B cell (primary cell): ENCODE results near the gene AK8. TPM values are rescaled to one million over a fixed set of nuclear protein-coding genes. Genes with fewer than 3 reads are reported as not detected.

Source experiments
- ATAC-seq: fragments of 200-7000 bp; cut with Tn5 transposase; one replicate; pipeline ENCODE4 v1.10.0; 2021; ENCODE audit warnings: low read depth, mild to moderate bottlenecking, moderate number of reproducible peaks, moderate library complexity
- CTCF ChIA-PET: fragments of 350-600 bp; sonication (Branson Sonifier 250); formaldehyde crosslinking; loops from one replicate; lab custom pipeline; 2021; ENCODE audit warnings: antibody characterized with exemption, inconsistent platforms; lab: Charles Lee
- POLR2A ChIA-PET: fragments of 350-600 bp; sonication (Branson Sonifier 250); formaldehyde crosslinking; loops from one replicate; lab custom pipeline; 2021; ENCODE audit warnings: antibody characterized with exemption; lab: Charles Lee
- DNase-seq: peaks from one replicate; pipeline ENCODE4 v3.0.0; 2013
- H2AFZ ChIP-seq: 2 replicates; pipeline ENCODE4 v1.6.1; 2012; ENCODE audit warnings: mild to moderate bottlenecking, low read depth, low read length; ENCODE audit not compliant: insufficient read depth, poor library complexity, severe bottlenecking
- H3K27ac ChIP-seq, 2 donors: 1 replicate in 1 of 2; 2 replicates in 1 of 2; pipeline ENCODE4 v1.5.1; 2012 to 2013; ENCODE audit warnings: low read length in 2 of 2, mild to moderate bottlenecking in 2 of 2, moderate library complexity in 1 of 2
- H3K27me3 ChIP-seq, 4 experiments: fragments of 200-600 bp in 1 of 4; sonication (generic) in 1 of 4; replicated peaks in 1 of 4; 1 replicate in 2 of 4; 2 replicates in 2 of 4; pipeline versions ENCODE4 v1.6.1 to v1.7.0; 2013 to 2016; ENCODE audit warnings: low read length in 3 of 4, mild to moderate bottlenecking in 2 of 4, mixed read lengths in 1 of 4, moderate library complexity in 1 of 4; ENCODE audit not compliant: insufficient read depth in 4 of 4, control insufficient read depth in 3 of 4; ENCODE audit errors: control extremely low read depth in 1 of 4
- H3K36me3 ChIP-seq, 2 experiments: replicated peaks in 1 of 2; 1 replicate in 1 of 2; 2 replicates in 1 of 2; pipeline versions ENCODE4 v1.6.1 to v1.7.1; 2013; ENCODE audit warnings: low read length in 1 of 2; ENCODE audit not compliant: insufficient read depth in 2 of 2, control insufficient read depth in 1 of 2; ENCODE audit errors: control extremely low read depth in 1 of 2, extremely low read depth in 1 of 2
- H3K4me1 ChIP-seq, 2 donors: fragments of 200-600 bp in 1 of 2; sonication (generic) in 1 of 2; 1 replicate in 1 of 2; 2 replicates in 1 of 2; pipeline versions ENCODE4 v1.5.1 to v1.6.1; 2013 to 2017; ENCODE audit warnings: low read length in 2 of 2; ENCODE audit not compliant: control insufficient read depth in 2 of 2, insufficient read depth in 2 of 2
- H3K4me2 ChIP-seq: replicated peaks from 2 replicates; pipeline ENCODE3; 2012; ENCODE audit warnings: mild to moderate bottlenecking, low read depth, low read length; ENCODE audit not compliant: poor library complexity, severe bottlenecking
- H3K4me3 ChIP-seq, 5 experiments: fragments of 200-600 bp in 1 of 5; sonication (generic) in 1 of 5; 1 replicate in 3 of 5; 2 replicates in 2 of 5; pipeline versions ENCODE4 v1.5.1 to v1.7.0; 2011 to 2016; ENCODE audit warnings: low read length in 4 of 5, mild to moderate bottlenecking in 4 of 5, low read depth in 2 of 5, control low read depth in 1 of 5, moderate library complexity in 1 of 5; ENCODE audit not compliant: insufficient read depth in 1 of 5; ENCODE audit errors: control extremely low read depth in 1 of 5, extremely low read depth in 1 of 5
- H3K79me2 ChIP-seq: fragments of 200-600 bp; sonication (generic); one replicate; pipeline ENCODE4 v1.6.0; 2016; ENCODE audit warnings: low read length; ENCODE audit not compliant: control insufficient read depth, insufficient read depth
- H3K9ac ChIP-seq: fragments of 200-600 bp; sonication (generic); 2 replicates; pipeline ENCODE4 v1.6.1; 2017; ENCODE audit warnings: mild to moderate bottlenecking, low read length, moderate library complexity
- H3K9me3 ChIP-seq, 3 donors: one replicate each; pipeline versions ENCODE4 v1.6.1 to v1.7.1; 2013; ENCODE audit warnings: low read length in 2 of 3; ENCODE audit not compliant: control insufficient read depth in 2 of 3, insufficient read depth in 1 of 3; ENCODE audit errors: control extremely low read depth in 1 of 3
- H4K20me1 ChIP-seq: 2 replicates; pipeline ENCODE4 v1.6.0; 2012; ENCODE audit warnings: mild to moderate bottlenecking, low read length; ENCODE audit not compliant: insufficient read depth, control insufficient read depth, poor library complexity, severe bottlenecking
- H3K27ac Mint-ChIP-seq: one replicate; pipeline ENCODE4 v1.8.0; 2021; ENCODE audit warnings: mixed read lengths
- H3K27me3 Mint-ChIP-seq: one replicate; pipeline ENCODE4 v1.8.0; 2021; ENCODE audit warnings: mixed read lengths
- H3K4me1 Mint-ChIP-seq: one replicate; pipeline ENCODE4 v1.8.0; 2021; ENCODE audit warnings: mixed read lengths
- H3K4me3 Mint-ChIP-seq: one replicate; pipeline ENCODE4 v1.8.0; 2021; ENCODE audit warnings: mixed read lengths
- H3K9me3 Mint-ChIP-seq: one replicate; pipeline ENCODE4 v1.8.0; 2022; ENCODE audit warnings: mixed read lengths; ENCODE audit not compliant: insufficient read depth
- CTCF ChIP-seq: fragments of 200-600 bp; IDR thresholded peaks from one replicate; pipeline ENCODE4 v1.8.0; 2022; ENCODE audit warnings: antibody characterized with exemption, mild to moderate bottlenecking
- EZH2 ChIP-seq: IDR thresholded peaks from 2 replicates; pipeline ENCODE4 v1.6.1; 2012; ENCODE audit warnings: borderline replicate concordance, low read depth, mild to moderate bottlenecking, moderate library complexity, low read length; ENCODE audit not compliant: insufficient read depth, poor library complexity, severe bottlenecking
- WGBS: methylation state at CpG from one replicate; pipeline ENCODE4 v1.1.5; 2013; ENCODE audit warnings: missing lambda C conversion rate; ENCODE audit not compliant: insufficient coverage; 5-methylcytosine and 5-hydroxymethylcytosine counted together
- intact Hi-C: fragments of 100-400 bp; cut with micrococcal nuclease; formaldehyde crosslinking; loops from one replicate; pipeline ENCODE4 v1.10.0; 2022
- polyA plus RNA-seq: library from polyadenylated mRNA; depleted of rRNA; stranded (reverse); fragments of >200 nt; gene quantifications from 2 replicates; pipeline ENCODE4 v1.2.3, GENCODE V29; 2012
- total RNA-seq, 2 donors: library from RNA; stranded (reverse); fragments of 120-200 nt in 1 of 2; gene quantifications; 1 replicate in 1 of 2; 2 replicates in 1 of 2; pipeline versions ENCODE4 v1.2.3 to v1.2.4, GENCODE V29; 2013 to 2022

AK8 gene
- total and polyA plus RNA-seq, 2 donors (not counting 1 experiment from before 2014, with no cell fraction given): 1.9 to 8.6 TPM

- Histone ChIP-seq H3K4me1 (peaks cover 0 to 5% of the 10 kb centered on the region in 2 donors), H3K9ac (no peak overlapping the region), H3K36me3 (peaks cover 5 to 64% of the 10 kb centered on the region in 2 experiments), H3K4me3 (no peak overlapping the region), H2AFZ (no peak overlapping the region), H3K9me3 (no peaks in the 10 kb centered on the region), H3K4me2 (no peak overlapping the region), H3K79me2 (no peaks in the 10 kb centered on the region), H4K20me1 (no peaks in the 10 kb centered on the region), H3K27ac (no peak overlapping the region), H3K27me3 (no peaks in the 10 kb centered on the region)
- peaks cover 6% of the 10 kb centered on the region for H3K4me1 Mint-ChIP-seq
- DNase-seq (no peak), ATAC-seq (no peak)
- intact Hi-C loops: no loop called here
- H3K9me3 Mint-ChIP-seq: no peaks in the 10 kb centered on the region
- TF ChIP-seq CTCF (no peak), EZH2 (no peak)
- H3K27me3 Mint-ChIP-seq: no peaks in the 10 kb centered on the region
- no peak overlapping the region for H3K4me3 Mint-ChIP-seq
- ChIA-PET POLR2A (interaction anchor here (0.6 to 0.7 kb wide), 2 partner anchors 40 to 564 kb away, joined by 5 read pairs; no protein-coding TSS in a partner anchor), CTCF (interaction anchor here (1.6 kb wide), 1 partner anchor 48 kb away, joined by 4 read pairs; no protein-coding TSS in a partner anchor)
- 96% methylated on average over 6 of the region's 6 CpGs for WGBS
- H3K27ac Mint-ChIP-seq: no peak overlapping the region
Measured at GRCh38 chr9:132896906-132897305, 18.8 kb upstream of the AK8 start.

- Mint-ChIP-seq H3K9me3 (no peaks in the 10 kb centered on the region), H3K27me3 (no peaks in the 10 kb centered on the region), H3K4me1 (peaks cover 1% of the 10 kb centered on the region), H3K4me3 (no peak overlapping the region), H3K27ac (no peak overlapping the region)
- no peak for DNase-seq
- H3K4me3 ChIP-seq: no peak overlapping the region
- H3K27me3 ChIP-seq: no peaks in the 10 kb centered on the region
- TF ChIP-seq CTCF (no peak), EZH2 (no peak)
- no peaks in the 10 kb centered on the region for H3K9me3 ChIP-seq
- no peak overlapping the region for H3K4me2 ChIP-seq
- H3K36me3 ChIP-seq: peaks cover 5 to 62% of the 10 kb centered on the region in 2 experiments
- no peak overlapping the region for H3K27ac ChIP-seq
- intact Hi-C loops: no loop called here
- H3K9ac ChIP-seq: no peak overlapping the region
- POLR2A ChIA-PET: no interaction called here
- H3K79me2 ChIP-seq: no peaks in the 10 kb centered on the region
- H3K4me1 ChIP-seq: no peaks in the 10 kb centered on the region
- no peak overlapping the region for H2AFZ ChIP-seq
- no peak for ATAC-seq
- CTCF ChIA-PET: no interaction called here
- WGBS: over 99% methylated on average over 11 of the region's 13 CpGs
- no peaks in the 10 kb centered on the region for H4K20me1 ChIP-seq
Measured at GRCh38 chr9:132896264-132896663, 18.2 kb upstream of the AK8 start.
